Hepatocyte (in vitro differentiated cells): ENCODE data around the gene DCAF10. TPM values are rescaled to one million over a fixed set of nuclear protein-coding genes. Genes with fewer than 3 reads are reported as not detected.
A peak's percentile ranks its signal among the peaks of the same experiment; 100 is the strongest.
"Not testable (repeated sequence)": the region's sequence is repeated elsewhere in the genome, so short reads cannot be mapped to it uniquely, and the experiment has no call there.

ENCODE experiments used
- DNase-seq: peaks from one replicate; pipeline ENCODE4 v3.0.0-alpha.2; 2016; ENCODE audit warnings: low spot score
- H2AFZ ChIP-seq: fragments of 200-600 bp; sonication (generic); 2 replicates; pipeline ENCODE4 v1.6.0; 2016; ENCODE audit warnings: antibody characterized with exemption, mild to moderate bottlenecking
- H3K27ac ChIP-seq: fragments of 200-600 bp; sonication (generic); 2 replicates; pipeline ENCODE4 v1.5.1; 2016; ENCODE audit warnings: mild to moderate bottlenecking
- H3K27me3 ChIP-seq: fragments of 200-600 bp; sonication (generic); 2 replicates; pipeline ENCODE4 v1.6.1; 2016
- H3K36me3 ChIP-seq: fragments of 200-600 bp; sonication (generic); replicated peaks from 2 replicates; pipeline ENCODE4 v1.5.1; 2016; ENCODE audit warnings: low read depth; ENCODE audit not compliant: insufficient read depth
- H3K4me1 ChIP-seq: fragments of 200-600 bp; sonication (generic); 2 replicates; pipeline ENCODE4 v1.5.1; 2016; ENCODE audit warnings: mild to moderate bottlenecking, moderate library complexity; ENCODE audit not compliant: insufficient read depth
- H3K4me2 ChIP-seq: fragments of 200-600 bp; sonication (generic); 2 replicates; pipeline ENCODE4 v1.6.0; 2016
- H3K4me3 ChIP-seq: fragments of 200-600 bp; sonication (generic); 2 replicates; pipeline ENCODE4 v1.5.1; 2016; ENCODE audit warnings: mild to moderate bottlenecking
- H3K79me2 ChIP-seq: fragments of 200-600 bp; sonication (generic); 2 replicates; pipeline ENCODE4 v1.6.0; 2017; ENCODE audit warnings: mild to moderate bottlenecking
- H3K9me2 ChIP-seq: fragments of 200-600 bp; sonication (generic); replicated peaks from 2 replicates; pipeline ENCODE4 v1.6.0; 2017; ENCODE audit warnings: mild to moderate bottlenecking; ENCODE audit not compliant: insufficient read depth
- H3K9me3 ChIP-seq: fragments of 200-600 bp; sonication (generic); 2 replicates; pipeline ENCODE4 v1.5.1; 2016; ENCODE audit warnings: low read depth, mild to moderate bottlenecking
- H4K20me1 ChIP-seq: fragments of 200-600 bp; sonication (generic); 2 replicates; pipeline ENCODE4 v1.6.0; 2016; ENCODE audit warnings: mild to moderate bottlenecking; ENCODE audit not compliant: insufficient read depth, poor library complexity, severe bottlenecking
- EZH2 ChIP-seq: fragments of 200-600 bp; sonication (generic); IDR thresholded peaks from 2 replicates; pipeline ENCODE4 v1.6.1; 2016; ENCODE audit warnings: antibody characterized with exemption, mild to moderate bottlenecking, borderline replicate concordance
- EZH2phosphoT487 ChIP-seq: fragments of 200-600 bp; sonication (generic); IDR thresholded peaks from one replicate; pipeline ENCODE4 v1.6.1; 2018; ENCODE audit warnings: antibody characterized with exemption, mild to moderate bottlenecking, low read depth, moderate library complexity; ENCODE audit not compliant: unreplicated experiment, severe bottlenecking
- WGBS: methylation state at CpG from one replicate; pipeline ENCODE4 v1.1.6; 2016; ENCODE audit warnings: low lambda C conversion rate; ENCODE audit errors: missing lambda C conversion rate; 5-methylcytosine and 5-hydroxymethylcytosine counted together
- polyA plus RNA-seq: library from polyadenylated mRNA; unstranded; fragments of >200 nt; fragmentation: Nextera tagmentation; extraction: Ambion mirVana; gene quantifications from 2 replicates; pipeline ENCODE4 v1.2.1, GENCODE V29; 2016
- total RNA-seq: library from RNA; depleted of rRNA; stranded (reverse); fragments of >200 nt; gene quantifications from 2 replicates; pipeline ENCODE4 v1.2.3, GENCODE V29; 2014
- TF ChIP-seq, protein P1 (sequence below): fragments of 200-600 bp; sonication (generic); IDR thresholded peaks from 2 replicates; pipeline ENCODE4 v1.5.1; 2016; ENCODE audit warnings: antibody characterized with exemption, mild to moderate bottlenecking; ENCODE audit not compliant: poor library complexity

Gene DCAF10
- total and polyA plus RNA-seq, 2 experiments from 2014 or later, result 23.9 to 29.2 TPM

DNA sequence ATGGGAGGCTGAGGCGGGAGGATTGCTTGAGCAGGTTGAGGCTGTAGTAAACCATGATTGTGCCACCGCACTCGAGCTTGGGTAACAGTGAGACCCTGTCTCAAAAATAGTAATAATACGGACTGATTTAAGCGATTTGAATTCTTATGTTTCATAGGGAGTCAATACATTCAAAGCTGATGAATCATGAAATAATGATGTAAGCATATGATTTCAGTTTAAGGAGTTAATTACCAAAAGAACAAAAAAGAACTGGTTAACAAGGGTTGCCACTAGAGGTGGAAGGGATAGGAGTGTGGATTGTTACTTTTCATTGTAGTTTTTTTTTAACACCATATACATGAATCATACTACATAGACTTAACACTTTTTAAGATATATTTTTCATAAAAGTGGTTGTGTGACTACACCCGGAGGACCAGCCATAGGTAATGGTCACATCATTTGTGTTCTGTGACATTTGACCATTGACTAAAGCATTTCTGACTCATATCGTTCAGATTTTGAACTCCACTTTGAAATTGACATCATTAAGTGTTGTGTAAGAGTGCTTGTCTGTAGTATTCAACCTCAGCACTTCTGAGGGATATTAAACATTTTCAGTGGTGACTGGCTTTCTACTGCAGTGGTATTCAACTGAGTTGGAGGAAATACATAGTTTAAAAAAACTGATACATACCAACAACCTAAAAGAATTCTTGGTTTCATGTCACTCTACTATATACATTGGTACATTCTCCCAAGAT lies 40.0 kb upstream of the DCAF10 start:
- Histone ChIP-seq H3K9me3 (no peaks in the 10 kb centered on the region), H4K20me1 (no peaks in the 10 kb centered on the region), H3K9me2 (no peaks in the 10 kb centered on the region), H3K27me3 (no peaks in the 10 kb centered on the region), H3K36me3 (no peaks in the 10 kb centered on the region), H3K79me2 (peaks cover under 1% of the 10 kb centered on the region), H3K4me1 (no peaks in the 10 kb centered on the region), H3K4me2 (no peak overlapping the region), H2AFZ (no peak overlapping the region), H3K4me3 (no peak overlapping the region), H3K27ac (peak overlapping the region; percentile 46)
- 94% methylated on average over 7 of the region's 7 CpGs for WGBS
- DNase-seq, result no peak
- no peak for TF ChIP-seq EZH2phosphoT487
- TF ChIP-seq, protein P1, sequence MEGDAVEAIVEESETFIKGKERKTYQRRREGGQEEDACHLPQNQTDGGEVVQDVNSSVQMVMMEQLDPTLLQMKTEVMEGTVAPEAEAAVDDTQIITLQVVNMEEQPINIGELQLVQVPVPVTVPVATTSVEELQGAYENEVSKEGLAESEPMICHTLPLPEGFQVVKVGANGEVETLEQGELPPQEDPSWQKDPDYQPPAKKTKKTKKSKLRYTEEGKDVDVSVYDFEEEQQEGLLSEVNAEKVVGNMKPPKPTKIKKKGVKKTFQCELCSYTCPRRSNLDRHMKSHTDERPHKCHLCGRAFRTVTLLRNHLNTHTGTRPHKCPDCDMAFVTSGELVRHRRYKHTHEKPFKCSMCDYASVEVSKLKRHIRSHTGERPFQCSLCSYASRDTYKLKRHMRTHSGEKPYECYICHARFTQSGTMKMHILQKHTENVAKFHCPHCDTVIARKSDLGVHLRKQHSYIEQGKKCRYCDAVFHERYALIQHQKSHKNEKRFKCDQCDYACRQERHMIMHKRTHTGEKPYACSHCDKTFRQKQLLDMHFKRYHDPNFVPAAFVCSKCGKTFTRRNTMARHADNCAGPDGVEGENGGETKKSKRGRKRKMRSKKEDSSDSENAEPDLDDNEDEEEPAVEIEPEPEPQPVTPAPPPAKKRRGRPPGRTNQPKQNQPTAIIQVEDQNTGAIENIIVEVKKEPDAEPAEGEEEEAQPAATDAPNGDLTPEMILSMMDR, result no peak
- no peak for TF ChIP-seq EZH2

DNA sequence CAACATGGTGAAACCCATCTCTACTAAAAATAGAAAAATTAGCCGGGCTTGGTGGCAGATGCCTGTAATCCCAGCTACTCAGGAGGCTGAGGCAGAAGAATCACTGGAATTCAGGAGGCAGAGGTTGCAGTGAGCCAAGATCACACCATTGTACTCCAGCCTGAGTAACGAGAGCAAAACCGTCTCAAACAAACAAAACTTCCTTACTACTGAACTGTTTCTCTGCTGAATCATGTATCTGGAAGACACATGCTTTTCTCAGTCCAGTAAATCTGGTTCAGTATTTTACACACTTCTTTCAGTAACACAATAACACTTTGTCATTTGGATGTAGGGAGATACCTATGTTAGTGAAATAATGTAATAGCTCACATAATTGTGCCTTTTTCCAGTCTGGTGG lies 39.1 kb upstream of the DCAF10 start:
- H3K36me3 ChIP-seq, result no peaks in the 10 kb centered on the region
- no peaks in the 10 kb centered on the region for H3K9me3 ChIP-seq
- DNase-seq, result no peak
- no peak overlapping the region for H3K4me2 ChIP-seq
- no peak overlapping the region for H2AFZ ChIP-seq
- H3K27ac ChIP-seq, result peak overlapping the region; percentile 26
- no peaks in the 10 kb centered on the region for H3K9me2 ChIP-seq
- 86% methylated on average over 3 of the region's 3 CpGs for WGBS
- TF ChIP-seq, protein P1, result no peak
- TF ChIP-seq EZH2, result no peak
- no peaks in the 10 kb centered on the region for H3K27me3 ChIP-seq
- H3K4me1 ChIP-seq, result no peaks in the 10 kb centered on the region
- no peaks in the 10 kb centered on the region for H3K79me2 ChIP-seq
- H3K4me3 ChIP-seq, result no peak overlapping the region
- no peaks in the 10 kb centered on the region for H4K20me1 ChIP-seq

DNA sequence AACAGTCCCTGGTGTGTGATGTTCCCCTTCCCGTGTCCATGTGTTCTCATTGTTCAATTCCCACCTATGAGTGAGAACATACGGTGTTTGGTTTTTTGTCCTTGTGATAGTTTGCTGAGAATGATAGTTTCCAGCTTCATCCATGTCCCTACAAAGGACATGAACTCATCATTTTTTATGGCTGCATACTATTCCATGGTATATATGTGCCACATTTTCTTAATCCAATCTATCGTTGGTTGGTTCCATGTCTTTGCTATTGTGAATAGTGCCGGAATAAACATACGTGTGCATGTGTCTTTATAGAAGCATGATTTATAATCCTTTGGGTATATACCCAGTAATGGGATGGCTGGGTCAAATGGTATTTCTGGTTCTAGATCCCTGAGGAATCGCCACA lies 35.3 kb upstream of the DCAF10 start:
- H4K20me1 ChIP-seq, H3K4me1 ChIP-seq, H3K9me3 ChIP-seq, H3K27me3 ChIP-seq, H3K27ac ChIP-seq, H3K4me3 ChIP-seq, H3K4me2 ChIP-seq, H2AFZ ChIP-seq, DNase-seq, H3K36me3 ChIP-seq, H3K9me2 ChIP-seq, H3K79me2 ChIP-seq: not testable (repeated sequence)
- 78% methylated on average over 6 of the region's 6 CpGs for WGBS

DNA sequence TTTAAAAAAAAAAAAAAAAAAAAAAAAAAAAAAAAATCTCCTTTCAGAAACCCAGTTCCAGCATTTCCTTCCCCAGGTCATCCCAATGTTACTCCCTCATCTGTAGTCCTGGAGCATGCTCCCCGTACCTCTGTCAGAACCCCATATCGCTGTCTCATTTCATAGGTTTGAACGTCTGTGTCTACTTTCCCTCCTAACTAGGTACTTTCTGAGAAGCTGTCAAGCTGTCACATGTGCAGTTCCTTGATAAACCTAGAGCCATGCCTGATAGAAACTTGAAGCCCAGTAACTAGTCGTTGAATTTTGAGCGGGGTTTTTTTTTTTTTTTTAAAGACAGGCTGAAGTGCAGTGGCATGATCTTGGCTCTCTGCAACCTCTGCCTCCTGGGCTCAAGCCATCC lies 31.3 kb upstream of the DCAF10 start:
- no peaks in the 10 kb centered on the region for H4K20me1 ChIP-seq
- no peak for TF ChIP-seq EZH2phosphoT487
- TF ChIP-seq, protein P1, result no peak
- no peak for TF ChIP-seq EZH2
- no peak overlapping the region for H3K4me3 ChIP-seq
- no peaks in the 10 kb centered on the region for H3K79me2 ChIP-seq
- no peaks in the 10 kb centered on the region for H3K4me1 ChIP-seq
- no peaks in the 10 kb centered on the region for H3K9me3 ChIP-seq
- 97% methylated on average over 5 of the region's 5 CpGs for WGBS
- no peak overlapping the region for H2AFZ ChIP-seq
- H3K4me2 ChIP-seq, result no peak overlapping the region
- H3K36me3 ChIP-seq, result no peaks in the 10 kb centered on the region
- DNase-seq, result no peak
- H3K27me3 ChIP-seq, result no peaks in the 10 kb centered on the region
- no peak overlapping the region for H3K27ac ChIP-seq
- no peaks in the 10 kb centered on the region for H3K9me2 ChIP-seq
